ENCODE measurements around the gene KIF5C.

DNA sequence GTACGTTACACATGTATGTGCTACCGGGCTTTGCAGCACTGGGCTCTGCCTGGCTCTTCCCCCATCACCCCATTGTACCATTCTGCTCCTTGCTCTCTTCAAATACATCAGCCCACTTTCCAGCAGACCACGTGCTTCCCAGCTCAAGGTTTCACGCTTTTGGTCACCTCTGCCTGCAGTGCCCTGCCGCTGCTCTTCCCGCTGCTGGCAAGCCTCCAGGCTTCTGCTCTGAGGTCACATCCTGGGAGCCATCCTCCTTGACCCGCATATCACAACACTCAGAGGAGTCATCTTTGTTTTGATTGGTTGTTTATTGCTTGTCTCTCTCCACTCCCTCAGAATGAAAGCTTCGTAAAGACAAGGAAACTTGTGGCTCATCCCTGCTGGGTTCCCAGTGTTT, 34.1 kb downstream of the KIF5C start:
- TF ChIP-seq, protein P1, sequence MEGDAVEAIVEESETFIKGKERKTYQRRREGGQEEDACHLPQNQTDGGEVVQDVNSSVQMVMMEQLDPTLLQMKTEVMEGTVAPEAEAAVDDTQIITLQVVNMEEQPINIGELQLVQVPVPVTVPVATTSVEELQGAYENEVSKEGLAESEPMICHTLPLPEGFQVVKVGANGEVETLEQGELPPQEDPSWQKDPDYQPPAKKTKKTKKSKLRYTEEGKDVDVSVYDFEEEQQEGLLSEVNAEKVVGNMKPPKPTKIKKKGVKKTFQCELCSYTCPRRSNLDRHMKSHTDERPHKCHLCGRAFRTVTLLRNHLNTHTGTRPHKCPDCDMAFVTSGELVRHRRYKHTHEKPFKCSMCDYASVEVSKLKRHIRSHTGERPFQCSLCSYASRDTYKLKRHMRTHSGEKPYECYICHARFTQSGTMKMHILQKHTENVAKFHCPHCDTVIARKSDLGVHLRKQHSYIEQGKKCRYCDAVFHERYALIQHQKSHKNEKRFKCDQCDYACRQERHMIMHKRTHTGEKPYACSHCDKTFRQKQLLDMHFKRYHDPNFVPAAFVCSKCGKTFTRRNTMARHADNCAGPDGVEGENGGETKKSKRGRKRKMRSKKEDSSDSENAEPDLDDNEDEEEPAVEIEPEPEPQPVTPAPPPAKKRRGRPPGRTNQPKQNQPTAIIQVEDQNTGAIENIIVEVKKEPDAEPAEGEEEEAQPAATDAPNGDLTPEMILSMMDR (IDR thresholded peaks at IDR 0.05; ENCODE audit: low read depth, low read length, missing input control): no peak
- TF ChIP-seq, protein P2, sequence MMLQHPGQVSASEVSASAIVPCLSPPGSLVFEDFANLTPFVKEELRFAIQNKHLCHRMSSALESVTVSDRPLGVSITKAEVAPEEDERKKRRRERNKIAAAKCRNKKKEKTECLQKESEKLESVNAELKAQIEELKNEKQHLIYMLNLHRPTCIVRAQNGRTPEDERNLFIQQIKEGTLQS (IDR thresholded peaks at IDR 0.05): no peak
- TF ChIP-seq GABPA (IDR thresholded peaks at IDR 0.05 in 1 of 2, conservative IDR thresholded peaks at IDR 0.05 in 1 of 2): no peak
- no peak for TF ChIP-seq YY1 (IDR thresholded peaks at IDR 0.05)
- no peak for TF ChIP-seq RAD21 (IDR thresholded peaks at IDR 0.05)
- TF ChIP-seq JUND (IDR thresholded peaks at IDR 0.05): no peak
- TF ChIP-seq, protein P3, sequence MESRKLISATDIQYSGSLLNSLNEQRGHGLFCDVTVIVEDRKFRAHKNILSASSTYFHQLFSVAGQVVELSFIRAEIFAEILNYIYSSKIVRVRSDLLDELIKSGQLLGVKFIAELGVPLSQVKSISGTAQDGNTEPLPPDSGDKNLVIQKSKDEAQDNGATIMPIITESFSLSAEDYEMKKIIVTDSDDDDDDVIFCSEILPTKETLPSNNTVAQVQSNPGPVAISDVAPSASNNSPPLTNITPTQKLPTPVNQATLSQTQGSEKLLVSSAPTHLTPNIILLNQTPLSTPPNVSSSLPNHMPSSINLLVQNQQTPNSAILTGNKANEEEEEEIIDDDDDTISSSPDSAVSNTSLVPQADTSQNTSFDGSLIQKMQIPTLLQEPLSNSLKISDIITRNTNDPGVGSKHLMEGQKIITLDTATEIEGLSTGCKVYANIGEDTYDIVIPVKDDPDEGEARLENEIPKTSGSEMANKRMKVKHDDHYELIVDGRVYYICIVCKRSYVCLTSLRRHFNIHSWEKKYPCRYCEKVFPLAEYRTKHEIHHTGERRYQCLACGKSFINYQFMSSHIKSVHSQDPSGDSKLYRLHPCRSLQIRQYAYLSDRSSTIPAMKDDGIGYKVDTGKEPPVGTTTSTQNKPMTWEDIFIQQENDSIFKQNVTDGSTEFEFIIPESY (IDR thresholded peaks at IDR 0.05): no peak
- TF ChIP-seq TAF1 (conservative IDR thresholded peaks at IDR 0.05): no peak
- TF ChIP-seq SP1 (IDR thresholded peaks at IDR 0.05): no peak
